ENCODE data around the gene CEP131. TPM values are rescaled to one million over a fixed set of nuclear protein-coding genes. Genes with fewer than 3 reads are reported as not detected.

The CEP131 gene
- total and polyA plus RNA-seq, 2 of the 8 experiments (the other 6 are each of a cell fraction or from before 2014, with no cell fraction given): 5.9 to 23.2 TPM

GRCh38 chr17:81218991-81219390 is 3.8 kb downstream of the CEP131 start:
- POLR2A ChIA-PET (ENCODE audit: partially characterized antibody): interaction anchor here (0.6 to 1.3 kb wide), 4 partner anchors 10 to 31 kb away, joined by 3 read pairs; no protein-coding TSS in a partner anchor
- no peak for TF ChIP-seq GTF2F1 (IDR thresholded peaks at IDR 0.05; ENCODE audit: borderline replicate concordance, low read depth, low read length)
- TF ChIP-seq RAD21 (IDR thresholded peaks at IDR 0.05 in 1 of 2, conservative IDR thresholded peaks at IDR 0.05 in 1 of 2; ENCODE audit: low read depth in 2 of 2, low read length in 2 of 2): no peak
- no peak for TF ChIP-seq SUZ12 (IDR thresholded peaks at IDR 0.05; ENCODE audit: low read length)
- no peak for TF ChIP-seq ATF3 (IDR thresholded peaks at IDR 0.05; ENCODE audit: insufficient read depth, low read depth, low read length)
- TF ChIP-seq FOSL1 (IDR thresholded peaks at IDR 0.05; ENCODE audit: insufficient read depth, low read depth, low read length): no peak
- TF ChIP-seq MAFK (IDR thresholded peaks at IDR 0.05; ENCODE audit: low read depth, low read length): no peak
- no peak for TF ChIP-seq RFX5 (IDR thresholded peaks at IDR 0.05; ENCODE audit: borderline replicate concordance, low read depth, low read length)
- TF ChIP-seq EP300 (IDR thresholded peaks at IDR 0.05; ENCODE audit: borderline replicate concordance in 1 of 2, low read depth in 2 of 2, low read length in 2 of 2): no peak
- no peak for TF ChIP-seq GABPA (IDR thresholded peaks at IDR 0.05; ENCODE audit: borderline replicate concordance, insufficient read depth, low read length)
- no peak for TF ChIP-seq MAX (IDR thresholded peaks at IDR 0.05)
- TF ChIP-seq CBX5 (IDR thresholded peaks at IDR 0.05; ENCODE audit: low read depth, low read length): no peak

More at GRCh38 chr17:81218991-81219390, 3.8 kb downstream of the CEP131 start:
- Histone ChIP-seq H2BK15ac (ENCODE audit: low read length) (no peak overlapping the region), H3K23ac (ENCODE audit: insufficient read length) (no peak overlapping the region), H4K8ac (ENCODE audit: extremely low read depth, insufficient read depth, low read length) (no peak overlapping the region), H3K79me2 (ENCODE audit: control insufficient read depth in 1 of 2, insufficient read depth in 2 of 2, low read length in 2 of 2) (peaks cover 0 to 15% of the 10 kb centered on the region in 2 experiments; a peak in 1 of 4 replicates), H3K18ac (ENCODE audit: extremely low read depth, low read length) (no peak overlapping the region), H2BK12ac (ENCODE audit: low read depth, low read length) (no peak overlapping the region), H2AK5ac (ENCODE audit: low read depth, low read length) (no peak overlapping the region), H3K4me1 (replicated peaks in 1 of 4; ENCODE audit: control insufficient read depth in 3 of 4, insufficient read depth in 4 of 4, low read length in 3 of 4) (peaks cover 0 to 12% (median 9%) of the 10 kb centered on the region in 4 experiments; a peak in 5 of 7 replicates), H3K79me1 (ENCODE audit: low read depth, low read length) (peaks cover 19% of the 10 kb centered on the region), H4K5ac (ENCODE audit: insufficient read length, low read depth, low read length) (no peak overlapping the region), H3K9me3 (ENCODE audit: insufficient read depth in 2 of 2, low read depth in 1 of 2, low read length in 1 of 2) (no peaks in the 10 kb centered on the region), H3K36me3 (ENCODE audit: control insufficient read depth in 2 of 4, insufficient read depth in 4 of 4, low read length in 3 of 4) (peaks cover 0 to 5% (median 0%) of the 10 kb centered on the region in 4 experiments; a peak in 1 of 8 replicates), H2BK5ac (ENCODE audit: low read depth, low read length) (no peak overlapping the region), H4K91ac (replicated peaks; ENCODE audit: insufficient read length, low read length) (no peak overlapping the region), H4K20me1 (replicated peaks in 1 of 2; ENCODE audit: control insufficient read depth in 1 of 2, insufficient read depth in 2 of 2, low read length in 2 of 2) (peaks cover 4 to 12% of the 10 kb centered on the region in 2 experiments), H2BK120ac (replicated peaks; ENCODE audit: low read depth, low read length) (no peak overlapping the region), H3K27ac (ENCODE audit: low read depth, low read length) (no peak overlapping the region), H3K9ac (replicated peaks in 1 of 4; ENCODE audit: extremely low read depth in 1 of 4, low read depth in 3 of 4, low read length in 3 of 4) (no peak overlapping the region), H3K14ac (ENCODE audit: insufficient read length) (no peak overlapping the region), H3K27me3 (replicated peaks in 1 of 4; ENCODE audit: control insufficient read depth in 3 of 4, extremely low read depth in 1 of 4, insufficient read depth in 3 of 4, low read length in 3 of 4) (no peaks in the 10 kb centered on the region; a peak in 2 of 7 replicates), H3K56ac (replicated peaks; ENCODE audit: insufficient read length, low read depth, low read length) (no peak overlapping the region), H3K4ac (replicated peaks; ENCODE audit: insufficient read length, low read depth, low read length) (no peak overlapping the region), H3K4me3 (ENCODE audit: extremely low read depth in 1 of 4, insufficient read depth in 2 of 4, low read depth in 3 of 4, low read length in 4 of 4) (no peak overlapping the region), H3K23me2 (ENCODE audit: low read depth, low read length) (peaks cover 12% of the 10 kb centered on the region; the same call in 1 of the 2 replicates), H2BK20ac (ENCODE audit: low read length) (no peak overlapping the region), H3K4me2 (ENCODE audit: insufficient read depth in 1 of 2, low read depth in 2 of 2, low read length in 2 of 2) (no peak overlapping the region), H2AFZ (ENCODE audit: low read length) (no peak overlapping the region)
- 100% methylated on average over 4 of the region's 11 CpGs; no CpG with 5 or more reads in 1 of the 2 experiments for WGBS, 2 experiments (ENCODE audit: extremely low coverage in 1 of 2, insufficient coverage in 1 of 2, insufficient read length in 1 of 2, insufficient replicate concordance in 2 of 2, low coverage in 1 of 2, low lambda C conversion rate in 2 of 2, missing lambda C conversion rate in 1 of 2)
- DNase-seq (ENCODE audit: low read depth in 1 of 2, low spot score in 2 of 2): no peak
- FAIRE-seq: no peak
- CTCF ChIA-PET (ENCODE audit: partially characterized antibody): interaction anchor here (0.8 to 1.6 kb wide), 5 partner anchors 11 to 79 kb away, joined by 3 to 4 read pairs (median 3); no protein-coding TSS in a partner anchor

Measured in H1 (cell line).